Karpas-422 (cell line): ENCODE results near the gene CAMK1G. TPM values are rescaled to one million over a fixed set of nuclear protein-coding genes. Genes with fewer than 3 reads are reported as not detected.

ENCODE experiments used
- DNase-seq: peaks from one replicate; pipeline ENCODE4 v3.0.0-alpha.2; 2015
- H2AFZ ChIP-seq: fragments of 200-600 bp; sonication (generic); 2 replicates; pipeline ENCODE4 v1.6.1; 2014; ENCODE audit warnings: antibody characterized with exemption, low read length, mixed read lengths
- H3K27ac ChIP-seq: fragments of 200-600 bp; sonication (generic); 2 replicates; pipeline ENCODE4 v1.5.1; 2014; ENCODE audit warnings: mild to moderate bottlenecking, low read length, moderate library complexity
- H3K27me3 ChIP-seq: fragments of 200-600 bp; sonication (generic); 2 replicates; pipeline ENCODE4 v1.6.1; 2014; ENCODE audit warnings: low read length, mixed read lengths
- H3K36me3 ChIP-seq: fragments of 200-600 bp; sonication (generic); 2 replicates; pipeline ENCODE4 v1.6.1; 2014; ENCODE audit warnings: low read length, mixed read lengths; ENCODE audit not compliant: insufficient read depth
- H3K4me1 ChIP-seq: fragments of 200-600 bp; sonication (generic); 2 replicates; pipeline ENCODE4 v1.6.1; 2014; ENCODE audit warnings: mild to moderate bottlenecking, low read length, mixed read lengths
- H3K4me2 ChIP-seq: fragments of 200-600 bp; sonication (generic); 2 replicates; pipeline ENCODE4 v1.6.1; 2014; ENCODE audit warnings: low read length, low read depth, mild to moderate bottlenecking; ENCODE audit not compliant: poor library complexity, severe bottlenecking
- H3K4me3 ChIP-seq: fragments of 200-600 bp; sonication (generic); 2 replicates; pipeline ENCODE4 v1.5.1; 2014; ENCODE audit warnings: mild to moderate bottlenecking, antibody characterized with exemption, low read length, mixed read lengths
- H3K79me2 ChIP-seq: fragments of 200-600 bp; sonication (generic); 2 replicates; pipeline ENCODE4 v1.6.1; 2014; ENCODE audit warnings: mild to moderate bottlenecking, low read length, mixed read lengths
- H3K9ac ChIP-seq: fragments of 200-600 bp; sonication (generic); 2 replicates; pipeline ENCODE4 v1.6.0; 2014; ENCODE audit warnings: low read length
- H3K9me2 ChIP-seq: fragments of 200-600 bp; sonication (generic), shearing (Covaris generic); replicated peaks from 2 replicates; pipeline ENCODE4 v1.6.0; 2014; ENCODE audit warnings: mild to moderate bottlenecking, low read length, moderate library complexity; ENCODE audit not compliant: insufficient read depth
- H3K9me3 ChIP-seq: fragments of 300-700, 200-600 bp; sonication (generic); 2 replicates; pipeline ENCODE4 v1.6.1; 2014; ENCODE audit warnings: low read length, mixed read lengths
- H4K20me1 ChIP-seq: fragments of 200-600 bp; sonication (generic); 2 replicates; pipeline ENCODE4 v1.6.1; 2014; ENCODE audit warnings: mild to moderate bottlenecking, antibody characterized with exemption, low read length, low read depth; ENCODE audit not compliant: insufficient read depth
- total RNA-seq: library from RNA; depleted of rRNA; stranded (reverse); fragments of >200 nt; shearing (Covaris generic); gene quantifications from 2 replicates; pipeline ENCODE4 v1.2.3, GENCODE V29; 2014; ENCODE audit warnings: low replicate concordance; rRNA removed

Gene CAMK1G
- total RNA-seq = not detected in 2 replicates

DNA sequence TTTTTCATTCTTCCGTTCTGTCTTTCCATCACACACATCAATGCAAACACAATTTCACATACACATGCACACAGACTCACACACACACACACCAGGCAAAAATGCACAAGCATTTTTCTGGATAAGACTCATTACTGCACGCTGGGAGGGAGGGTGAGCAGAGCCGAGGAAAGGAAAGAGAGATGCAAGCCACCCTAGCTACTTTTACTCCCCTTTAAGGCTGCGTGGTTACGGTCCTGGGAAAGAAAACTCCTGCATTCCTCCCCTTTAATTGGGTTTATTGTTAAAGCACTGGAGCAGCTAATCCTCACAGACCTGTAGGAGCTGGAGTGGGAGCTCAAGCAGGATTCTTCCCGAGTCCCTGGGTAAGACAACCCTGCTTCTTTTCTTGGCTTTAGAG is at the start of gene CAMK1G:
CAMK1G (plus strand) TSS at position 307 of the 400 bp plus-strand sequence. CDS start 11,270 bp downstream, outside the sequence.
- Histone ChIP-seq H3K27me3 (no peaks in the 10 kb centered on the region), H3K36me3 (no peaks in the 10 kb centered on the region), H2AFZ (no peak within 1 kb of the TSS)

GRCh38 chr1:209534496-209535250 is 48.8 kb upstream of the CAMK1G start:
- no peak overlapping the region for H2AFZ ChIP-seq
- no peaks in the 10 kb centered on the region for H3K9me2 ChIP-seq
- no peaks in the 10 kb centered on the region for H3K9me3 ChIP-seq
- no peaks in the 10 kb centered on the region for H3K4me1 ChIP-seq
- no peak overlapping the region for H3K9ac ChIP-seq
- no peak overlapping the region for H3K4me2 ChIP-seq
- no peak overlapping the region for H3K4me3 ChIP-seq
- H4K20me1 ChIP-seq = no peaks in the 10 kb centered on the region
- DNase-seq = no peak
- H3K79me2 ChIP-seq = no peaks in the 10 kb centered on the region
- H3K27me3 ChIP-seq = no peaks in the 10 kb centered on the region
- H3K27ac ChIP-seq = no peak overlapping the region
- H3K36me3 ChIP-seq = no peaks in the 10 kb centered on the region

More for the DNA sequence above, at the start of gene CAMK1G:
- H3K9me2 ChIP-seq = no peaks in the 10 kb centered on the region
- no peak within 1 kb of the TSS for H3K4me3 ChIP-seq
- no peak for DNase-seq
- no peak within 1 kb of the TSS for H3K27ac ChIP-seq
- no peaks in the 10 kb centered on the region for H3K79me2 ChIP-seq
- H3K4me1 ChIP-seq = no peaks in the 10 kb centered on the region
- no peaks in the 10 kb centered on the region for H3K9me3 ChIP-seq
- no peak within 1 kb of the TSS for H3K4me2 ChIP-seq
- no peak within 1 kb of the TSS for H3K9ac ChIP-seq
- no peaks in the 10 kb centered on the region for H4K20me1 ChIP-seq

- Histone ChIP-seq H3K4me2 (no peak overlapping the region), H3K27me3 (no peaks in the 10 kb centered on the region), H2AFZ (no peak overlapping the region), H3K9me2 (no peaks in the 10 kb centered on the region), H3K79me2 (no peaks in the 10 kb centered on the region), H3K4me3 (no peak overlapping the region), H3K27ac (no peak overlapping the region), H3K4me1 (no peaks in the 10 kb centered on the region), H3K9me3 (no peaks in the 10 kb centered on the region), H3K9ac (no peak overlapping the region), H3K36me3 (no peaks in the 10 kb centered on the region), H4K20me1 (no peaks in the 10 kb centered on the region)
- DNase-seq = no peak
Observed at GRCh38 chr1:209536843-209537242, 46.7 kb upstream of the CAMK1G start.

DNA sequence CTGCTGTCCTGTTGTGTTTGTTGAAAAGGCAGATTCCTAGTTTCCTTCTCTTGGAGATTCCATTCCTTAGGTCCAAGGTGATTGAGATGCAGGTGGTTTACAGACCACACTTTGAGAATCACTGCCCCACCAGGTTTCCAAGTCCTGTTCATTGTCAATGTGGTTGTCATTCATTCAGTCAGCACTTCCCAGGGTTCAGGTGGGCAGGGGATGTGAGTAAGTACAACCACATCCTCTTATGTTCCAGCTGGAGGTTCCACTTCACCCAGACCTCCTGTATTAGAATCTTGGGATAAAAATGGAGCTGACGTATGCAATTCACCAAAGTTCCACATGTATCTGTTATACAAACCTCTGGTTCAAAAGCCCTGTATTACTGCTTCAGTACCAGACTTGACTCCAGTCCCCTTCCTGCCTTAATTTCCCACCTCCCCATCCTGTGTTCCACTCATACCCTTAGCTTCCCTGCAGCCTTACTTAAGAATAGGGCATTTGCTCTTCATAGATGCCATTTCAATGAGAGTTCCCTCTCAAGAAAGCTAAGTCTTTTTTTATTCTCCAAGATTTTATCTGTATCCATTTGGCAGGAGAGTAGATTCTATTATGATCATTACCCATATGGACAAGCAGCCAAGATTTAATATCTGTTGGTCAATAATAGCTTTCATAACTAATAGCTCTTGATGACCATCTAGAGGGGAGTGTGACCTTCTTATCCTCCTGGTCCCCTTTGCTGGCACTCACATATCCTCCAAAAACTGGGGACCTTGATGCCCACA is 46.0 kb upstream of the CAMK1G start:
- no peaks in the 10 kb centered on the region for H3K79me2 ChIP-seq
- no peaks in the 10 kb centered on the region for H3K9me3 ChIP-seq
- H3K9me2 ChIP-seq = no peaks in the 10 kb centered on the region
- no peaks in the 10 kb centered on the region for H3K4me1 ChIP-seq
- no peak overlapping the region for H3K4me3 ChIP-seq
- no peak overlapping the region for H3K27ac ChIP-seq
- no peak overlapping the region for H3K9ac ChIP-seq
- DNase-seq = no peak
- H4K20me1 ChIP-seq = no peaks in the 10 kb centered on the region
- H3K36me3 ChIP-seq = no peaks in the 10 kb centered on the region
- H3K27me3 ChIP-seq = no peaks in the 10 kb centered on the region
- H3K4me2 ChIP-seq = no peak overlapping the region
- H2AFZ ChIP-seq = no peak overlapping the region

GRCh38 chr1:209539576-209539975 is 43.9 kb upstream of the CAMK1G start:
- no peak overlapping the region for H3K27ac ChIP-seq
- no peaks in the 10 kb centered on the region for H3K79me2 ChIP-seq
- no peaks in the 10 kb centered on the region for H3K36me3 ChIP-seq
- no peaks in the 10 kb centered on the region for H4K20me1 ChIP-seq
- H3K4me2 ChIP-seq = no peak overlapping the region
- no peak for DNase-seq
- no peak overlapping the region for H3K9ac ChIP-seq
- no peaks in the 10 kb centered on the region for H3K4me1 ChIP-seq
- H2AFZ ChIP-seq = no peak overlapping the region
- H3K9me3 ChIP-seq = no peaks in the 10 kb centered on the region
- H3K4me3 ChIP-seq = no peak overlapping the region
- H3K9me2 ChIP-seq = no peaks in the 10 kb centered on the region
- no peaks in the 10 kb centered on the region for H3K27me3 ChIP-seq

DNA sequence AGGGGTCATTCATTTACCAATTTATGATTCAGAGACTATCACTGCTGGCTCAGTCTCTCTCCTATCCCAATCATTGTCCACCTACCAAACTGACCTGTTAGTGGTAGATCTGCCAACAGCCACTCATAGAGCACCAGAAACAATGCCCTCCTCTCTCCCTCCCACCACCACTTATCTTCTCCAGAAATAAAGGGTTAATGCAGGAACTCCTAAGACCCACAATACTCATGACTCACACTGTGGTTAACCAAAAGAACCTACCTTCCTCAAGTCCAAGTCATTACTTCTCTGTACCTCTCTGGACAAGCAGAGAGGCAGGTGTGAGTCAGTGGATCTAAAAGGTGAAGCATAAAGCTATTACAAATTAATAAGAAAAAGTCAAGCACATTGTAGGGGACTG is 40.9 kb upstream of the CAMK1G start:
- Histone ChIP-seq H3K79me2 (no peaks in the 10 kb centered on the region), H2AFZ (no peak overlapping the region), H3K4me2 (no peak overlapping the region), H4K20me1 (no peaks in the 10 kb centered on the region), H3K4me1 (no peaks in the 10 kb centered on the region), H3K9me3 (no peaks in the 10 kb centered on the region), H3K27me3 (no peaks in the 10 kb centered on the region), H3K9ac (no peak overlapping the region), H3K27ac (no peak overlapping the region), H3K36me3 (no peaks in the 10 kb centered on the region), H3K9me2 (no peaks in the 10 kb centered on the region), H3K4me3 (no peak overlapping the region)
- DNase-seq = no peak

DNA sequence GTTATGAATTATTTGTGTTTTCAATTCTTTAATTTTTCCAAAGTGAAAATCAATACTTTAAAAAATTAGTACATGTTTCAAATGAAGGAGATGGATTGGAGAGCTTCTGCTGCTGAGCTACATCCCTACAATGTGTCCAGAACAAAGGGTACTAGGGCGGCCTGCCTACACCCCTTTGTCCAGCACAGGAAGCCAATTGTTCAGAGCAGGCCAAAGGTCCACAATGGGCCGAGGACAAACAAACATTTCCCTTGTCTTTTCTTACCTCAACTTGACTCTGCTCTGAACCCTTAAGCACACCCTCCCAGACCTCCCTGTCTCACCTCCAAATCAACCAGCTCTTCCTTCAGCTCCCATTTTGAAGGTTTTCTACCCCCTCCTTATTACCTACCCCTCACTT is 39.4 kb upstream of the CAMK1G start:
- Histone ChIP-seq H3K4me2 (no peak overlapping the region), H2AFZ (no peak overlapping the region), H4K20me1 (no peaks in the 10 kb centered on the region), H3K79me2 (no peaks in the 10 kb centered on the region), H3K36me3 (no peaks in the 10 kb centered on the region), H3K9me3 (no peaks in the 10 kb centered on the region), H3K27me3 (no peaks in the 10 kb centered on the region), H3K4me1 (no peaks in the 10 kb centered on the region), H3K9me2 (no peaks in the 10 kb centered on the region), H3K9ac (no peak overlapping the region), H3K4me3 (no peak overlapping the region), H3K27ac (no peak overlapping the region)
- DNase-seq = no peak

- Histone ChIP-seq H3K9ac (no peak overlapping the region), H3K4me2 (no peak overlapping the region), H3K79me2 (no peaks in the 10 kb centered on the region), H3K27me3 (no peaks in the 10 kb centered on the region), H2AFZ (no peak overlapping the region), H3K9me2 (no peaks in the 10 kb centered on the region), H3K4me3 (no peak overlapping the region), H3K36me3 (no peaks in the 10 kb centered on the region), H3K9me3 (no peaks in the 10 kb centered on the region), H3K27ac (no peak overlapping the region), H4K20me1 (no peaks in the 10 kb centered on the region), H3K4me1 (no peaks in the 10 kb centered on the region)
- DNase-seq = no peak
Observed at GRCh38 chr1:209545423-209545822, 38.1 kb upstream of the CAMK1G start.
